Fibroblast of villous mesenchyme (primary cell): Measurements from ENCODE around the gene ITPKC. TPM values are rescaled to one million over a fixed set of nuclear protein-coding genes. Genes with fewer than 3 reads are reported as not detected.

Source experiments
- DNase-seq: peaks from one replicate; pipeline ENCODE4 v3.0.0-alpha.2; 2010; ENCODE audit warnings: low read depth
- H3K4me3 ChIP-seq: 2 replicates; pipeline ENCODE4 v1.5.1; 2011; ENCODE audit warnings: low read depth, mild to moderate bottlenecking, low read length
- CTCF ChIP-seq: IDR thresholded peaks from 2 replicates; pipeline ENCODE4 v1.5.1; 2012; ENCODE audit warnings: low read depth, mild to moderate bottlenecking, low read length; ENCODE audit not compliant: insufficient read depth
- total RNA-seq: library from RNA; depleted of rRNA; stranded (reverse); fragments of >200 nt; gene quantifications from 2 replicates; pipeline ENCODE4 v1.2.3, GENCODE V29; 2012

Gene ITPKC
- total RNA-seq, 1 donor: 16.8 TPM

- H3K4me3 ChIP-seq: no peak overlapping the region
- DNase-seq: no peak
- TF ChIP-seq CTCF: no peak
These were observed 13.7 kb upstream of the ITPKC start for GRCh38 chr19:40703029-40703755.

GRCh38 chr19:40704491-40705361 is 12.2 kb upstream of the ITPKC start:
- H3K4me3 ChIP-seq: no peak overlapping the region
- TF ChIP-seq CTCF: no peak
- DNase-seq: no peak

GRCh38 chr19:40705362-40705651 is 11.6 kb upstream of the ITPKC start:
- TF ChIP-seq CTCF: no peak
- H3K4me3 ChIP-seq: no peak overlapping the region
- no peak for DNase-seq

GRCh38 chr19:40705950-40706619 is 10.8 kb upstream of the ITPKC start:
- no peak for DNase-seq
- no peak for TF ChIP-seq CTCF

GRCh38 chr19:40707615-40708014 is 9.3 kb upstream of the ITPKC start:
- TF ChIP-seq CTCF: no peak
- no peak overlapping the region for H3K4me3 ChIP-seq
- DNase-seq: no peak

More at GRCh38 chr19:40705950-40706619, 10.8 kb upstream of the ITPKC start:
- H3K4me3 ChIP-seq: no peak overlapping the region

- TF ChIP-seq CTCF: no peak
- no peak overlapping the region for H3K4me3 ChIP-seq
- no peak for DNase-seq
These were observed 7.1 kb upstream of the ITPKC start for GRCh38 chr19:40709817-40710216.
